GM12865 (cell line): ENCODE data around the gene SOS2.

Experiments used
- DNase-seq: peaks from one replicate; pipeline ENCODE4 v3.0.0; 2010; ENCODE audit warnings: low read depth
- H3K4me3 ChIP-seq: 2 replicates; pipeline ENCODE4 v1.5.1; 2011; ENCODE audit warnings: mild to moderate bottlenecking, low read depth, low read length, control low read depth
- CTCF ChIP-seq: IDR thresholded peaks from 2 replicates; pipeline ENCODE4 v1.5.1; 2011; ENCODE audit warnings: low read length, control low read depth, low read depth, inconsistent platforms; ENCODE audit not compliant: insufficient read depth; ENCODE audit errors: missing control alignments

SOS2 gene

GRCh38 chr14:50242566-50243310 is 11.4 kb upstream of the SOS2 start:
- TF ChIP-seq CTCF = no peak
- DNase-seq = no peak
- no peak overlapping the region for H3K4me3 ChIP-seq

- DNase-seq = no peak
- no peak for TF ChIP-seq CTCF
- H3K4me3 ChIP-seq = no peak overlapping the region
Measured at GRCh38 chr14:50242096-50242495, 10.7 kb upstream of the SOS2 start.

- DNase-seq = peak; percentile 15
Measured at GRCh38 chr14:50237427-50237826, 6.0 kb upstream of the SOS2 start.

GRCh38 chr14:50233951-50234250 is 2.5 kb upstream of the SOS2 start:
- peak; percentile 16 for DNase-seq
- TF ChIP-seq CTCF = no peak
- no peak overlapping the region for H3K4me3 ChIP-seq

More at GRCh38 chr14:50237427-50237826, 6.0 kb upstream of the SOS2 start:
- TF ChIP-seq CTCF = no peak
- H3K4me3 ChIP-seq = no peak overlapping the region

GRCh38 chr14:50233166-50233950 is 2.0 kb upstream of the SOS2 start:
- TF ChIP-seq CTCF = no peak
- no peak overlapping the region for H3K4me3 ChIP-seq
- no peak for DNase-seq

- no peak for DNase-seq
- no peak for TF ChIP-seq CTCF
- peak overlapping the region; percentile 56 for H3K4me3 ChIP-seq
Measured at GRCh38 chr14:50232276-50232642, 881 bp upstream of the SOS2 start.
